ENCODE measurements around the gene RNASE7.

The RNASE7 gene

DNA sequence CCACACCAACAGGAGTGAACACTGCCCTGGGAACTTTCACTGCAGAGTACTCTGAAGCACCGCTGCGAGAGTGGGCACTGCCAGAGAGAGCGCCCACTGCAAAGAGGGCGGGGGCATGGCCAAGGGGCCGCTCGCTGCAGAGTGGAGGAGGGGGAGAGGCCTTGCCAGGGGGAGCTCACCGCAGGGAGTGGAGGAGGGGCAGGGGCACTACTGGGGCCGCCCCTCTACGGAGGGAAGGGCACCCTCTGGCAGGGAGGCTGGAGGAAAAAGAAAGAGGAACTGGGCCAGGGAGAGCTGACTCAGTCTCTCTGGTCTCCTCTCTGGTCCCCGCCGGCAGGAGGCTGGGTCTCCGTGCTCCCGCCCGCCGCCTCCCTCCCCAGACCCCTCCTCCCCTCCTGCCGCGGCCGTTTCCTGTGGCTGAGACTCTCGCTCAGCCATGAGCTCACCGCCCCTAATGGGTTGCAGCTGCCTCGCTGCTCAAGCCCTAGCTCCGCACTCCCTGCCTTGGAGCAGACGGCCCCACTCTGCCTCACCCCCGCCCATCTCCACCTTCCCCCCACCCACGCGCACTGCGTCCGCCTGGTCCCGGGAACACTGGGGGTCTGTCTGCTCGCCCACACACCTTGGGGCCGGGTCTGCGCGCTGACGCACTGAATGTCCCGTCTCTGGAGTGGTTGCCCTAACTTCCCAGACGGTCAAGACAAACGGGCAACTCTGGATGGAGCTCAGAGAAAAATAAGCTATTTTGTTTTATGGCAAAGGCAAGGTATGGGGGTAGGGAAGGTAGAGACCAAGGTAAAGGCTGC, 29.3 kb downstream of the RNASE7 start (continued):
- TF ChIP-seq, protein P1, sequence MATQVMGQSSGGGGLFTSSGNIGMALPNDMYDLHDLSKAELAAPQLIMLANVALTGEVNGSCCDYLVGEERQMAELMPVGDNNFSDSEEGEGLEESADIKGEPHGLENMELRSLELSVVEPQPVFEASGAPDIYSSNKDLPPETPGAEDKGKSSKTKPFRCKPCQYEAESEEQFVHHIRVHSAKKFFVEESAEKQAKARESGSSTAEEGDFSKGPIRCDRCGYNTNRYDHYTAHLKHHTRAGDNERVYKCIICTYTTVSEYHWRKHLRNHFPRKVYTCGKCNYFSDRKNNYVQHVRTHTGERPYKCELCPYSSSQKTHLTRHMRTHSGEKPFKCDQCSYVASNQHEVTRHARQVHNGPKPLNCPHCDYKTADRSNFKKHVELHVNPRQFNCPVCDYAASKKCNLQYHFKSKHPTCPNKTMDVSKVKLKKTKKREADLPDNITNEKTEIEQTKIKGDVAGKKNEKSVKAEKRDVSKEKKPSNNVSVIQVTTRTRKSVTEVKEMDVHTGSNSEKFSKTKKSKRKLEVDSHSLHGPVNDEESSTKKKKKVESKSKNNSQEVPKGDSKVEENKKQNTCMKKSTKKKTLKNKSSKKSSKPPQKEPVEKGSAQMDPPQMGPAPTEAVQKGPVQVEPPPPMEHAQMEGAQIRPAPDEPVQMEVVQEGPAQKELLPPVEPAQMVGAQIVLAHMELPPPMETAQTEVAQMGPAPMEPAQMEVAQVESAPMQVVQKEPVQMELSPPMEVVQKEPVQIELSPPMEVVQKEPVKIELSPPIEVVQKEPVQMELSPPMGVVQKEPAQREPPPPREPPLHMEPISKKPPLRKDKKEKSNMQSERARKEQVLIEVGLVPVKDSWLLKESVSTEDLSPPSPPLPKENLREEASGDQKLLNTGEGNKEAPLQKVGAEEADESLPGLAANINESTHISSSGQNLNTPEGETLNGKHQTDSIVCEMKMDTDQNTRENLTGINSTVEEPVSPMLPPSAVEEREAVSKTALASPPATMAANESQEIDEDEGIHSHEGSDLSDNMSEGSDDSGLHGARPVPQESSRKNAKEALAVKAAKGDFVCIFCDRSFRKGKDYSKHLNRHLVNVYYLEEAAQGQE (tag by site-specific recombination; IDR thresholded peaks at IDR 0.05) = no peak
- TF ChIP-seq ZNF10 (tag by site-specific recombination; IDR thresholded peaks at IDR 0.05) = no peak
- TF ChIP-seq ZNF433 (tag by site-specific recombination; IDR thresholded peaks at IDR 0.05; ENCODE audit: low read depth) = no peak
- TF ChIP-seq, protein P2, sequence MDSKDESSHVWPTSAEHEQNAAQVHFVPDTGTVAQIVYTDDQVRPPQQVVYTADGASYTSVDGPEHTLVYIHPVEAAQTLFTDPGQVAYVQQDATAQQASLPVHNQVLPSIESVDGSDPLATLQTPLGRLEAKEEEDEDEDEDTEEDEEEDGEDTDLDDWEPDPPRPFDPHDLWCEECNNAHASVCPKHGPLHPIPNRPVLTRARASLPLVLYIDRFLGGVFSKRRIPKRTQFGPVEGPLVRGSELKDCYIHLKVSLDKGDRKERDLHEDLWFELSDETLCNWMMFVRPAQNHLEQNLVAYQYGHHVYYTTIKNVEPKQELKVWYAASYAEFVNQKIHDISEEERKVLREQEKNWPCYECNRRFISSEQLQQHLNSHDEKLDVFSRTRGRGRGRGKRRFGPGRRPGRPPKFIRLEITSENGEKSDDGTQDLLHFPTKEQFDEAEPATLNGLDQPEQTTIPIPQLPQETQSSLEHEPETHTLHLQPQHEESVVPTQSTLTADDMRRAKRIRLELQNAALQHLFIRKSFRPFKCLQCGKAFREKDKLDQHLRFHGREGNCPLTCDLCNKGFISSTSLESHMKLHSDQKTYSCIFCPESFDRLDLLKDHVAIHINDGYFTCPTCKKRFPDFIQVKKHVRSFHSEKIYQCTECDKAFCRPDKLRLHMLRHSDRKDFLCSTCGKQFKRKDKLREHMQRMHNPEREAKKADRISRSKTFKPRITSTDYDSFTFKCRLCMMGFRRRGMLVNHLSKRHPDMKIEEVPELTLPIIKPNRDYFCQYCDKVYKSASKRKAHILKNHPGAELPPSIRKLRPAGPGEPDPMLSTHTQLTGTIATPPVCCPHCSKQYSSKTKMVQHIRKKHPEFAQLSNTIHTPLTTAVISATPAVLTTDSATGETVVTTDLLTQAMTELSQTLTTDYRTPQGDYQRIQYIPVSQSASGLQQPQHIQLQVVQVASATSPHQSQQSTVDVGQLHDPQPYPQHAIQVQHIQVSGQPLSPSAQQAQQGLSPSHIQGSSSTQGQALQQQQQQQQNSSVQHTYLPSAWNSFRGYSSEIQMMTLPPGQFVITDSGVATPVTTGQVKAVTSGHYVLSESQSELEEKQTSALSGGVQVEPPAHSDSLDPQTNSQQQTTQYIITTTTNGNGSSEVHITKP (tag by site-specific recombination; IDR thresholded peaks at IDR 0.05) = peak; percentile 89
- no peak for TF ChIP-seq ZNF302 (tag by site-specific recombination; IDR thresholded peaks at IDR 0.05; ENCODE audit: low read depth)
- no peak for TF ChIP-seq GLI4 (tag by site-specific recombination; IDR thresholded peaks at IDR 0.05)

DNA sequence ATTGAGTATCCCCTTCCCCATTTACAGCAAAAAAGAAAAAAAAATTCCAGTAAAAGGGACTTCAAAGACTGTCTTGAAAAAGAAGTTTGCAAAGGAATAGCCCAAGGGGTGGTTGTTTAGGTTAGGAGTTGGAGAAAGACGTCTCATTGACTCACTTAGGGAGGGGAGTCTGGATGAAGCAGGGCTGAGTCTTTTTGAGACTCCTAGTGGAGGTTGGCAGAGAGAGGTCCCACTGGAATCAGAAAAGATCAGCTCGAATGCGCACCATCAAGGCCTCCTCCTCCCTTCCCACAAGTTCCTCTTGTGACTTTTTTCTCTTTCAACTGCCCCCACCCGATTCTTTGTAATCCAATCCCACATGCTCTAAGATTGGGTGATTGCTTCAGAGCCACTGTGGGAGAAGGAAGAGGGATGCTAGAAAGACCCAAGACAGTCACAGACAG, 29.9 kb downstream of the RNASE7 start:
- CTCF ChIA-PET = interaction anchor here (0.6 to 4.3 kb wide), 13 partner anchors 14 to 561 kb away, joined by 3 to 64 read pairs (median 7); no protein-coding TSS in a partner anchor
- POLR2A ChIA-PET = interaction anchor here (0.7 to 3.7 kb wide), 16 partner anchors 8 to 610 kb away, joined by 3 to 71 read pairs (median 8); partner anchors contain the start of genes NDRG2, SLC39A2 and ZNF219
- TF ChIP-seq, protein P3, sequence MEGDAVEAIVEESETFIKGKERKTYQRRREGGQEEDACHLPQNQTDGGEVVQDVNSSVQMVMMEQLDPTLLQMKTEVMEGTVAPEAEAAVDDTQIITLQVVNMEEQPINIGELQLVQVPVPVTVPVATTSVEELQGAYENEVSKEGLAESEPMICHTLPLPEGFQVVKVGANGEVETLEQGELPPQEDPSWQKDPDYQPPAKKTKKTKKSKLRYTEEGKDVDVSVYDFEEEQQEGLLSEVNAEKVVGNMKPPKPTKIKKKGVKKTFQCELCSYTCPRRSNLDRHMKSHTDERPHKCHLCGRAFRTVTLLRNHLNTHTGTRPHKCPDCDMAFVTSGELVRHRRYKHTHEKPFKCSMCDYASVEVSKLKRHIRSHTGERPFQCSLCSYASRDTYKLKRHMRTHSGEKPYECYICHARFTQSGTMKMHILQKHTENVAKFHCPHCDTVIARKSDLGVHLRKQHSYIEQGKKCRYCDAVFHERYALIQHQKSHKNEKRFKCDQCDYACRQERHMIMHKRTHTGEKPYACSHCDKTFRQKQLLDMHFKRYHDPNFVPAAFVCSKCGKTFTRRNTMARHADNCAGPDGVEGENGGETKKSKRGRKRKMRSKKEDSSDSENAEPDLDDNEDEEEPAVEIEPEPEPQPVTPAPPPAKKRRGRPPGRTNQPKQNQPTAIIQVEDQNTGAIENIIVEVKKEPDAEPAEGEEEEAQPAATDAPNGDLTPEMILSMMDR (tag by site-specific recombination; IDR thresholded peaks at IDR 0.05) = no peak
- TF ChIP-seq ZNF677 (tag by site-specific recombination; IDR thresholded peaks at IDR 0.05) (peak; percentile 87), ZNF510 (tag by site-specific recombination; IDR thresholded peaks at IDR 0.05; ENCODE audit: insufficient replicate concordance) (no peak), EGR2 (tag by site-specific recombination; IDR thresholded peaks at IDR 0.05; ENCODE audit: low read depth) (peak; percentile 82)
- TF ChIP-seq, protein P2 (tag by site-specific recombination; IDR thresholded peaks at IDR 0.05) = peak; percentile 98

More for the DNA sequence above, 29.9 kb downstream of the RNASE7 start:
- Histone ChIP-seq H3K36me3 (ENCODE audit: control insufficient read depth in 2 of 2, insufficient read depth in 1 of 2, low read length in 2 of 2) (peaks cover 0 to 40% of the 10 kb centered on the region in 2 experiments; a peak in 1 of 3 replicates), H3K9me3 (ENCODE audit: control insufficient read depth, insufficient read depth, low read depth, low read length) (no peaks in the 10 kb centered on the region), H3K4me1 (ENCODE audit: control insufficient read depth, insufficient read depth, low read length) (peaks cover 16% of the 10 kb centered on the region), H3K4me3 (ENCODE audit: low read depth, low read length) (peak overlapping the region; percentile 79; the same call in 1 of the 2 replicates), H3K27ac (ENCODE audit: extremely low read depth, low read depth, low read length) (peak overlapping the region; percentile 86; the same call in 1 of the 2 replicates)

Data from HEK293 (cell line).